Testis (tissue), 3 donors: ENCODE results near the gene TGFB1I1. TPM values are rescaled to one million over a fixed set of nuclear protein-coding genes. Genes with fewer than 3 reads are reported as not detected.

ENCODE experiments used
- DNase-seq: peaks from one replicate; pipeline ENCODE4 v3.0.0-alpha.2; 2019
- H3K27ac ChIP-seq, 2 donors: fragments of 200-600 bp; sonication (generic); one replicate each; pipeline ENCODE4 v1.5.1; 2019
- H3K27me3 ChIP-seq: fragments of 200-600 bp; sonication (generic); one replicate; pipeline ENCODE4 v1.5.1; 2019
- H3K36me3 ChIP-seq: fragments of 200-600 bp; sonication (generic); one replicate; pipeline ENCODE4 v1.5.1; 2017; ENCODE audit warnings: low read depth; ENCODE audit errors: missing control alignments
- H3K4me1 ChIP-seq: fragments of 200-600 bp; sonication (generic); one replicate; pipeline ENCODE4 v1.5.1; 2019
- H3K4me3 ChIP-seq, 2 donors: fragments of 200-600 bp; sonication (generic); one replicate each; pipeline ENCODE4 v1.5.1; 2017 to 2019
- H3K9me3 ChIP-seq: fragments of 200-600 bp; sonication (generic); one replicate; pipeline ENCODE4 v1.5.1; 2017
- CTCF ChIP-seq, 3 experiments: fragments of 450-650 bp in 2 of 3; fragments of 200-600 bp in 1 of 3; sonication (generic) in 1 of 3; IDR thresholded peaks; one replicate each; pipeline ENCODE4 v1.5.1; 2016 to 2019; ENCODE audit warnings: antibody characterized with exemption in 3 of 3, mild to moderate bottlenecking in 2 of 3, moderate library complexity in 1 of 3
- POLR2A ChIP-seq: fragments of 450-650 bp; IDR thresholded peaks from one replicate; pipeline ENCODE4 v1.6.1; 2017; ENCODE audit warnings: antibody characterized with exemption, mild to moderate bottlenecking, moderate library complexity
- WGBS, 2 donors: methylation state at CpG; one replicate each; pipeline ENCODE4 v1.1.5; 2018; 5-methylcytosine and 5-hydroxymethylcytosine counted together
- intact Hi-C: fragments of 100-400 bp; cut with DNase I; formaldehyde crosslinking; loops from one replicate; pipeline ENCODE4 v1.15.1; 2023; ENCODE audit warnings: low total_unique reads
- polyA plus RNA-seq: library from polyadenylated mRNA; stranded (reverse); fragments of 350-450 nt; fragmentation: Illumina TruSeq; extraction: RNeasy Lipid Tissue Mini Kit (QIAGEN cat#74804); gene quantifications from one replicate; pipeline ENCODE4 v1.2.3, GENCODE V29; 2014; ENCODE audit warnings: low read depth, low replicate concordance; ENCODE audit not compliant: insufficient read depth
- total RNA-seq, 2 donors: library from RNA; depleted of rRNA; stranded (reverse); fragments of >200 nt; gene quantifications; one replicate each; pipeline ENCODE4 v1.2.3, GENCODE V29; 2016

Gene TGFB1I1
- total and polyA plus RNA-seq, 3 donors from 2014 or later = 13.6 to 31.7 (median 28.4) TPM

- DNase-seq = no peak
- WGBS, 2 donors = 54 to 65% methylated on average over 13 to 14 of the region's 17 CpGs
- H3K4me3 ChIP-seq = peak overlapping the region in 1 of 2 donors; percentile 77
- peaks cover 28% of the 10 kb centered on the region for H3K4me1 ChIP-seq
- H3K36me3 ChIP-seq = no peaks in the 10 kb centered on the region
- intact Hi-C loops = no loop called here
- H3K27me3 ChIP-seq = no peaks in the 10 kb centered on the region
- H3K27ac ChIP-seq = peak overlapping the region in 1 of 2 donors; percentile 95
- TF ChIP-seq CTCF (IDR thresholded peaks at IDR 0.05) (no peak), POLR2A (no peak)
- H3K9me3 ChIP-seq = no peaks in the 10 kb centered on the region
These were observed 1.5 kb downstream of the TGFB1I1 start for GRCh38 chr16:31473264-31473984.

- intact Hi-C loops = no loop called here
- Histone ChIP-seq H3K4me3 (no peak overlapping the region), H3K4me1 (peaks cover 28% of the 10 kb centered on the region), H3K36me3 (no peaks in the 10 kb centered on the region), H3K27me3 (no peaks in the 10 kb centered on the region), H3K9me3 (no peaks in the 10 kb centered on the region), H3K27ac (no peak overlapping the region)
- 75 to 83% methylated on average over 7 to 12 of the region's 12 CpGs for WGBS, 2 donors
- TF ChIP-seq CTCF (IDR thresholded peaks at IDR 0.05) (no peak), POLR2A (no peak)
- no peak for DNase-seq
These were observed 2.3 kb downstream of the TGFB1I1 start for GRCh38 chr16:31474173-31474714.

DNA sequence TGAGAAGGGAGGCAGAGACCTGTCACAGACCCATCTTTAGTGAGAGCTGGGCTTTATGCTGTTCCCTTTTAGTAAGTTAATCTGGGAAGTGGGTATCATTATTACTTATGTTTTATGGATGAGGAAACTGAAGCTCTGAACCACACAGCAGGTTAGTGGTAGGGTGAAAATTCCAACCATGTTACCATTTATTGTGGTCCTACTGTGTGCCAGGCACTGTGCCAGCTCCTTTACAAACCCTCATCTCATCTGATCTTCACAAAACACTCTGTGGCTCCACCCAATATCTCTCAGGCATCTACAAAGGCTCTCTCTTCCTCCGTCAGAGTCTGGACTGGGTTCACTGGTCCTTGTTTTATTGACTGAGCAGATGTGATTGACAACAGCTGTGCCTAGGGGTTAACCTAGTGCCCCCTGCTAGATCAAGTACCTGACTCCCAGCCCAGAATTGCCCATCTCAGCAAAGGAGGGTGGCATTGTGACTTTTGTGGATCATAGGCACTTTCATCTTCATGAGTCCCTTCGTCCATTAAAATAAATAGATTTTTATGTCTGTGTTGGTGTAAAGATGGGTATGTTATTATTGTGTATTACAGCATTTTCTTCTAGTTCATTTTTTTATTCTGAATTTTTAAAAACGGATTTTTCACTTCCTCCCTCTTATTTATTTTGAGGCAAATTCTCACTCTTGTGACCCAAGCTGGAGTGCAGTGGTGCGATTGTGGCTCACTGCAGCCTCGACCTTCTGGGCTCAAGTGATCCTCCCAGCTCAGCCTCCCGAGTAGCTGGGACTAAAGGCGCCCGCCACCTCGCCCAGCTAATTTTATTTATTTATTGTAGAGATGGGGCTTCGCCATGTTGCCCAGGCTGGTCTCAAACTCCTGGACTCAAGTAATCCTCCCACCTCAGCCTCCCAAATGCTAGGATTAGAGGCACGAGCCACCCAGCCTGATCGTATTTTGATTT lies 3.1 kb downstream of the TGFB1I1 start:
- H3K36me3 ChIP-seq = no peaks in the 10 kb centered on the region
- H3K4me3 ChIP-seq = no peak overlapping the region
- intact Hi-C loops = no loop called here
- TF ChIP-seq CTCF (IDR thresholded peaks at IDR 0.05) (no peak), POLR2A (no peak)
- H3K4me1 ChIP-seq = peaks cover 28% of the 10 kb centered on the region
- 77 to 85% methylated on average over 12 of the region's 12 CpGs for WGBS, 2 donors
- no peak for DNase-seq
- H3K27me3 ChIP-seq = no peaks in the 10 kb centered on the region
- H3K9me3 ChIP-seq = no peaks in the 10 kb centered on the region
- H3K27ac ChIP-seq = no peak overlapping the region

GRCh38 chr16:31475946-31476302 lies 4.0 kb downstream of the TGFB1I1 start:
- DNase-seq = no peak
- WGBS, 2 donors = 42 to 58% methylated on average over 22 of the region's 26 CpGs
- no peaks in the 10 kb centered on the region for H3K9me3 ChIP-seq
- no peaks in the 10 kb centered on the region for H3K27me3 ChIP-seq
- H3K4me1 ChIP-seq = peaks cover 28% of the 10 kb centered on the region
- H3K27ac ChIP-seq = no peak overlapping the region
- no peak overlapping the region for H3K4me3 ChIP-seq
- intact Hi-C loops = no loop called here
- TF ChIP-seq POLR2A = no peak
- no peak for TF ChIP-seq CTCF (IDR thresholded peaks at IDR 0.05)
- no peaks in the 10 kb centered on the region for H3K36me3 ChIP-seq
